ENCODE results near the gene NAT14. TPM values are rescaled to one million over a fixed set of nuclear protein-coding genes. Genes with fewer than 3 reads are reported as not detected.
A peak's percentile ranks its signal among the peaks of the same experiment; 100 is the strongest.

NAT14 gene
- total RNA-seq, 2 donors from 2014 or later: 3.4 to 3.8 TPM

DNA sequence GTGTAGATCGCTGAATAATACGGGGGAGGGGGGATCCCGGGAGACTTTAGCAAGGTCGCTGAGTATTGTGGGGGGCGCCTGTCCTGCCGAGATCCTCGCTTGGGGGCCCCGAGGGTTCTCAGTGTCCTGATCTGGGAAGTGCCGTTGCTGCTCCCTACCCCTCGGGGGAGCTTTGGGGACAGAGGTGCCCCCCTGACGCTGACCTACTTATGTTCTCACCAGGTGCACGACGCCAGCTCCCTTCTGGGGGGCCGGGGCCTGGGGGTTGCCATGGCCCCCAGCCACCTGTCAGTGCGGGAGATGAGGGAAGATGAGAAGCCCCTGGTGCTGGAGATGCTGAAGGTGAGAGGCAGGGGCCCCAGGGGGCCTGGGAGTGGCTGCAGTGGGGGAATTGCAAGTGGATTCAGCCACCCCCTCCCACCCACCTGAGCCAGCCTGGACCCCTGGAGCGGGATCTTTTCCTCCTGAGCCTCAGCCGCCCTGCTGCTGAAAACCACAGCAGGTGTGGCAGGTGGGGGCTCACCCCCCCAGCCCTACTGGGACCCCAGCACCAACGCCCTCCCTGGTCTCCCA lies 537 bp downstream of the NAT14 start:
- ATAC-seq (ENCODE audit: insufficient number of reproducible peaks, low FRiP score, low read depth) (no peak), DNase-seq (ENCODE audit: low spot score) (no peak)
- peak overlapping the region; percentile 58 to 90 for H3K27ac ChIP-seq
- H3K27me3 ChIP-seq (replicated peaks; ENCODE audit: insufficient read depth): no peaks in the 10 kb centered on the region
- no peaks in the 10 kb centered on the region for H3K9me3 ChIP-seq
- peaks cover 10% of the 10 kb centered on the region for H3K36me3 ChIP-seq
- peaks cover 31 to 42% of the 10 kb centered on the region in 2 donors for H3K4me1 ChIP-seq (ENCODE audit: control insufficient read depth in 1 of 2, low read depth in 2 of 2)
- TF ChIP-seq, protein P1, sequence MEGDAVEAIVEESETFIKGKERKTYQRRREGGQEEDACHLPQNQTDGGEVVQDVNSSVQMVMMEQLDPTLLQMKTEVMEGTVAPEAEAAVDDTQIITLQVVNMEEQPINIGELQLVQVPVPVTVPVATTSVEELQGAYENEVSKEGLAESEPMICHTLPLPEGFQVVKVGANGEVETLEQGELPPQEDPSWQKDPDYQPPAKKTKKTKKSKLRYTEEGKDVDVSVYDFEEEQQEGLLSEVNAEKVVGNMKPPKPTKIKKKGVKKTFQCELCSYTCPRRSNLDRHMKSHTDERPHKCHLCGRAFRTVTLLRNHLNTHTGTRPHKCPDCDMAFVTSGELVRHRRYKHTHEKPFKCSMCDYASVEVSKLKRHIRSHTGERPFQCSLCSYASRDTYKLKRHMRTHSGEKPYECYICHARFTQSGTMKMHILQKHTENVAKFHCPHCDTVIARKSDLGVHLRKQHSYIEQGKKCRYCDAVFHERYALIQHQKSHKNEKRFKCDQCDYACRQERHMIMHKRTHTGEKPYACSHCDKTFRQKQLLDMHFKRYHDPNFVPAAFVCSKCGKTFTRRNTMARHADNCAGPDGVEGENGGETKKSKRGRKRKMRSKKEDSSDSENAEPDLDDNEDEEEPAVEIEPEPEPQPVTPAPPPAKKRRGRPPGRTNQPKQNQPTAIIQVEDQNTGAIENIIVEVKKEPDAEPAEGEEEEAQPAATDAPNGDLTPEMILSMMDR (IDR thresholded peaks at IDR 0.05): no peak
- H3K4me3 ChIP-seq: peak overlapping the region; percentile 91

DNA sequence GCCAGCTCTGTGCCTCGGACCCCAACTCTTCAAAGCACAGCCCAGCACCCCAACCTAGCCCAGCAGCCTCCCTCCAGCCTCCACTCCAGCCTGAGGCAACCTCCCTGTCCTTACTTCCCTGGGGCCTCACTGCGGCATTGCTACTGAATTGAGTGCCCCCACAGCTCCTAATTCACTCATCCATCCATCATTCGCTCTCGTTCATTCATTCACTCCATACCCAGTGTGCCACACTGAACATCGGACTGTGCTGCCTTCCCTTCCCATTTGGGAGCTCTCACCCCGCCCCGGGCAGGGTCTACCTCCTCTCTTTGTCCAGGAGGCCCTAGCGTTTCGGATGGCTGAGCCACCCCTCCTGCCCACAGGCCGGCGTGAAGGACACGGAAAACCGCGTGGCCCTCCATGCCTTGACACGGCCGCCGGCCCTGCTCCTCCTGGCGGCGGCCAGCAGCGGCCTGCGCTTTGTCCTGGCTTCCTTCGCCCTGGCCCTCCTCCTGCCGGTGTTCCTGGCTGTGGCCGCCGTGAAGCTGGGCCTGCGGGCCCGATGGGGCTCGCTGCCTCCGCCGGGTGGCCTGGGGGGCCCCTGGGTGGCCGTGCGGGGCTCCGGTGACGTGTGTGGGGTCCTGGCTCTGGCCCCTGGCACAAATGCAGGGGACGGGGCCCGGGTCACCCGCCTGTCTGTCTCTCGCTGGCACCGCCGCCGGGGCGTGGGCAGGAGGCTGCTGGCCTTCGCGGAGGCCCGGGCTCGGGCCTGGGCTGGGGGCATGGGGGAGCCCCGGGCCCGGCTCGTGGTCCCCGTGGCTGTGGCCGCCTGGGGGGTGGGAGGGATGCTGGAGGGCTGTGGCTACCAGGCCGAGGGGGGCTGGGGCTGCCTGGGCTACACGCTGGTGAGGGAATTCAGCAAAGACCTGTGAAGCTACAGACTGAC lies 1.3 kb downstream of the NAT14 start:
- no peaks in the 10 kb centered on the region for H3K27me3 ChIP-seq (replicated peaks; ENCODE audit: insufficient read depth)
- TF ChIP-seq, protein P1 (IDR thresholded peaks at IDR 0.05): no peak
- H3K36me3 ChIP-seq: peaks cover 10% of the 10 kb centered on the region
- H3K4me1 ChIP-seq (ENCODE audit: control insufficient read depth in 1 of 2, low read depth in 2 of 2): peaks cover 31 to 42% of the 10 kb centered on the region in 2 donors
- ATAC-seq (ENCODE audit: insufficient number of reproducible peaks, low FRiP score, low read depth): no peak
- no peaks in the 10 kb centered on the region for H3K9me3 ChIP-seq
- peak overlapping the region; percentile 24 to 90 for H3K27ac ChIP-seq
- H3K4me3 ChIP-seq: no peak overlapping the region
- DNase-seq (ENCODE audit: low spot score): no peak

DNA sequence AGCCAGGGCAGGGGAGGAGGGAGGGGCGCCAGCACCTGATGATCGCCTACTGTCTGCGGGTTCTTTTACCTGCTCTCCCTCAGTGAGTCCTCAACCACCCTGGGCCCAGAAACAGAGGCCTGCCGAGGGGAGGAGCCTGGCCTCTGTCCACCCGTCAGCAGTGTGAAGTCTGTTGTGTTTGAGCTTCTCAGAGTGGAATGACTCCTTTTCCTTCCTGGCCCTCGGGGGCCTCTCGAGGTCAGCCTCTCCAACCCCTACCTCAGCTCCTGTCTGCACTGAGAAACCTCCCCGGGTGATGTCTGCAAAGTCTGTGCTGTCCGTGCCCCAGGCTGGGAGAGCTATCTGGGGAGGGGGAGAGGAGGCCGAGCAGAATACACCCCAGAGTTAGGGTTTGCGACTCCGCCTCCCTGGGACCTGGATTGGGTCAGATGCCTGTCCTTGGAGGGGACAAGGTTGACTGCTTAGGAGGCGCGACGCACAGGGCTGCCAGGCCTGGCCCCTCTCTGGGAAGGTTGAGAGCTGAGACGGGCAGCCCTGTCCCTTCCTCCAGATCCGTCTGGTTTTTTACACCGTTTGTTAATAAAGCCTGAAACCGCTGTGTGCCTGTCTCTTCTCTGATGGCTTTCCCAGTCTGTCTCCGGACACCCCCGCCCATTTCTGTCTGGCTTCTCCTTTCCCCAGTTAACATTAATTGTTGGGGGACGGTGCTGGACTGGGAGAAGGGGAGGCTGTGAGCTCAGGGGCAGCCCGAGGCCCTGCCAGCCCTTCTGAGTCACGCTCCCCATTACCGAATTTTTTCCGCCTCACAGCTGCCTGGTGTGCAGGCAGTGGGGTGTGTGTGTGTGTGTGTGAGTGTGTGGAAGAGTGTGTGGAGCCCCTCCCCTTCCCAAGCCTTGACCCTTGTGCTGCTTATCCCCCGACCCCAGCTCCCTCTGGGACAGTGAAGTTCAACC lies 2.3 kb downstream of the NAT14 start:
- ATAC-seq (ENCODE audit: insufficient number of reproducible peaks, low FRiP score, low read depth): peak; percentile 83
- Histone ChIP-seq H3K4me3 (peak overlapping the region; percentile 42), H3K27ac (peak overlapping the region; percentile 24 to 90), H3K27me3 (replicated peaks; ENCODE audit: insufficient read depth) (no peaks in the 10 kb centered on the region), H3K4me1 (ENCODE audit: control insufficient read depth in 1 of 2, low read depth in 2 of 2) (peaks cover 31 to 42% of the 10 kb centered on the region in 2 donors), H3K9me3 (no peaks in the 10 kb centered on the region), H3K36me3 (peaks cover 10% of the 10 kb centered on the region)
- TF ChIP-seq, protein P1 (IDR thresholded peaks at IDR 0.05): no peak
- DNase-seq (ENCODE audit: low spot score): no peak

DNA sequence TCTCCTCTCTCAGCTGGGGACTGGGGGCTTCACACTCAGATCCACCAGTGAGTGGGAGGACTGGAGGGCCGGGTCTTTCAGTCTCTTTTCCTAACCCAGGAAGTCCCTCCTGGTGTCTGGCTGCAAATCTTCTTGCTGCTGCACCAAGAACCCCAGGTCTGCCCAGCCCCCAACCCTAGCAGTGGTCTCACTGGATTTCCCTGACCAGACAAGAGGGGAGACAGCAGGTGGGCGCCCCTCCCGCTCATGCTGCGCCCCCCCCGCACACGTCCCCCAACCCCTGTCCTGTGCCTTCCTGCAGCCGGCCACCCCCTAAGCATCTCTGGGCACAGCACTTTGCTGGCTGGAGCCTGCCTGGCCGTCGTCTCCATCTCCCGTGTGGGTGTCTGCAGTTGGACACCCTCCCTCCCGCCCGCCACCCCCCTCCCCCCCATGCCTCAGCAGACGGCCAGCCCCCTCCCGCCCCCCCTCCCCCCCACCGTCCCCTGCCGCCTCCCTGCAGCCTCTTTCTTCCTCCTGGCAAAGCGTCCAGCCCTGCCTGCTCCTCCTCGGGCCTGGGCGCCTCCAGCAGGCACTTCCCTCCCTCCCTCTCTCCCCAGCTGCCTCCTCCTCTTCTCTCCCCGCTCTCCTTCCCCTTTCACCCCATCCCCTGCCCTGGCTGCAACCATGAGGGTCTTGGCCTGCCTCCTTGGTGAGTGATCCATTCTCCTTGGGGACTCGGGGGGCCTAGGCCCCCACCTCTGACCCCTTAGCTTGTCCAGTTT lies 3.1 kb downstream of the NAT14 start, which contains the start of gene SSC5D:
SSC5D (plus strand) TSS at position 513 of the 764 bp plus-strand sequence; CDS start at position 667, 154 bp downstream.
- Histone ChIP-seq H3K27me3 (replicated peaks; ENCODE audit: insufficient read depth) (no peaks in the 10 kb centered on the region), H3K9me3 (no peaks in the 10 kb centered on the region), H3K36me3 (peaks cover 2% of the 10 kb centered on the region), H3K4me3 (peak within 1 kb of the TSS; percentile 63), H3K27ac (peak within 1 kb of the TSS; percentile 24 to 90), H3K4me1 (ENCODE audit: control insufficient read depth in 1 of 2, low read depth in 2 of 2) (peaks cover 31 to 42% of the 10 kb centered on the region in 2 donors)
- ATAC-seq (ENCODE audit: insufficient number of reproducible peaks, low FRiP score, low read depth): no peak
- no peak for DNase-seq (ENCODE audit: low spot score)
- TF ChIP-seq, protein P1 (IDR thresholded peaks at IDR 0.05): no peak
